Keratinocyte (primary cell): ENCODE data around the gene PGAM2. TPM values are rescaled to one million over a fixed set of nuclear protein-coding genes. Genes with fewer than 3 reads are reported as not detected.
"Not testable (repeated sequence)": the region's sequence is repeated elsewhere in the genome, so short reads cannot be mapped to it uniquely, and the experiment has no call there.

Source experiments
- DNase-seq: peaks from one replicate; pipeline ENCODE4 v3.0.0-alpha.2; 2011; ENCODE audit warnings: low read depth, missing footprints, low spot score
- FAIRE-seq: peaks from 2 replicates; lab custom pipeline; 2011; peaks lifted over from hg19 to GRCh38; lab: Jason Lieb, UNC
- H2AFZ ChIP-seq: 2 replicates; pipeline ENCODE4 v1.6.0; 2012; ENCODE audit warnings: low read length, control low read depth, inconsistent platforms; ENCODE audit not compliant: control insufficient read depth
- H3K27ac ChIP-seq: 2 replicates; pipeline ENCODE4 v1.5.1; 2011; ENCODE audit warnings: low read length; ENCODE audit not compliant: control insufficient read depth, insufficient read depth
- H3K27me3 ChIP-seq: 3 replicates; pipeline ENCODE4 v1.6.0; 2011; ENCODE audit warnings: low read length; ENCODE audit not compliant: control insufficient read depth, insufficient read depth; ENCODE audit errors: extremely low read depth
- H3K36me3 ChIP-seq, 2 experiments: 2 replicates in 1 of 2; 3 replicates in 1 of 2; pipeline ENCODE4 v1.5.1; 2011; ENCODE audit warnings: low read length in 2 of 2, mild to moderate bottlenecking in 1 of 2; ENCODE audit not compliant: control insufficient read depth in 2 of 2, insufficient read depth in 2 of 2; ENCODE audit errors: extremely low read depth in 1 of 2
- H3K4me1 ChIP-seq: 3 replicates; pipeline ENCODE4 v1.5.1; 2011; ENCODE audit warnings: low read length; ENCODE audit not compliant: control insufficient read depth, insufficient read depth; ENCODE audit errors: extremely low read depth
- H3K4me2 ChIP-seq: 3 replicates; pipeline ENCODE4 v1.6.0; 2011; ENCODE audit warnings: low read depth, low read length; ENCODE audit not compliant: control insufficient read depth, insufficient read depth; ENCODE audit errors: extremely low read depth
- H3K4me3 ChIP-seq, 3 experiments: fragments of 200-600 bp in 1 of 3; sonication (generic) in 1 of 3; 2 replicates in 2 of 3; 3 replicates in 1 of 3; pipeline ENCODE4 v1.5.1; 2011 to 2016; ENCODE audit warnings: low read length in 3 of 3, mild to moderate bottlenecking in 3 of 3, control low read depth in 2 of 3, inconsistent platforms in 1 of 3, low read depth in 1 of 3, mixed read lengths in 1 of 3, mixed run types in 1 of 3, moderate library complexity in 1 of 3; ENCODE audit not compliant: control insufficient read depth in 2 of 3, insufficient read depth in 2 of 3; ENCODE audit errors: extremely low read depth in 1 of 3
- H3K79me2 ChIP-seq: 2 replicates; pipeline ENCODE4 v1.6.0; 2012; ENCODE audit warnings: low read length; ENCODE audit not compliant: control insufficient read depth, insufficient read depth
- H3K9ac ChIP-seq: 3 replicates; pipeline ENCODE4 v1.6.0; 2011; ENCODE audit warnings: low read length; ENCODE audit not compliant: control insufficient read depth, insufficient read depth; ENCODE audit errors: extremely low read depth
- H3K9me1 ChIP-seq: 3 replicates; pipeline ENCODE4 v1.6.0; 2011; ENCODE audit warnings: low read length; ENCODE audit not compliant: control insufficient read depth, insufficient read depth; ENCODE audit errors: extremely low read depth
- H3K9me3 ChIP-seq: 2 replicates; pipeline ENCODE4 v1.5.1; 2012; ENCODE audit warnings: low read depth, low read length; ENCODE audit not compliant: control insufficient read depth
- H4K20me1 ChIP-seq: 3 replicates; pipeline ENCODE4 v1.6.0; 2011; ENCODE audit warnings: low read length; ENCODE audit not compliant: control insufficient read depth, insufficient read depth; ENCODE audit errors: extremely low read depth
- dilution Hi-C: fragments of 300-500 bp; cut with MboI; formaldehyde crosslinking; loops from one replicate; pipeline ENCODE4 v1.7.0; 2020; ENCODE audit warnings: low sequenced_read_pairs; ENCODE audit not compliant: extremely low pct_ligation_motif_present
- polyA plus RNA-seq, 5 experiments: library from polyadenylated mRNA; depleted of rRNA in 3 of 5; stranded (reverse) in 3 of 5; stranded (forward) in 1 of 5; unstranded in 1 of 5; fragments of >200 nt; gene quantifications; 1 replicate in 1 of 5; 2 replicates in 3 of 5; 3 replicates in 1 of 5; pipeline versions ENCODE4 v1.2.1 to v1.2.3, GENCODE V29; 2011 to 2012; ENCODE audit warnings: missing spikeins in 2 of 5, low read depth in 1 of 5, low replicate concordance in 1 of 5
- TF ChIP-seq, protein P1 (sequence below), 3 experiments: IDR thresholded peaks in 1 of 3; conservative IDR thresholded peaks in 1 of 3; optimal IDR thresholded peaks in 1 of 3; 2 replicates in 2 of 3; 3 replicates in 1 of 3; pipeline versions ENCODE3 to v1.5.1; 2011; ENCODE audit warnings: low read length in 3 of 3, mild to moderate bottlenecking in 3 of 3, moderate library complexity in 2 of 3, control low read depth in 1 of 3, inconsistent platforms in 1 of 3; ENCODE audit not compliant: insufficient read depth in 2 of 3; ENCODE audit errors: extremely low read depth in 1 of 3

The PGAM2 gene
- polyA plus RNA-seq, 1 donor (not counting 4 experiments of a cell fraction or from before 2014, with no cell fraction given) = not detected

GRCh38 chr7:44022069-44022468 lies 43.3 kb downstream of the PGAM2 start:
- H3K79me2 ChIP-seq, H3K9ac ChIP-seq, H2AFZ ChIP-seq, H3K4me3 ChIP-seq, H3K27ac ChIP-seq, H4K20me1 ChIP-seq, H3K27me3 ChIP-seq, H3K4me1 ChIP-seq, FAIRE-seq, dilution Hi-C loops, DNase-seq, H3K4me2 ChIP-seq, H3K9me1 ChIP-seq, H3K9me3 ChIP-seq, H3K36me3 ChIP-seq: not testable (repeated sequence)

GRCh38 chr7:44019825-44020224 lies 45.5 kb downstream of the PGAM2 start:
- H3K9ac ChIP-seq, H3K4me1 ChIP-seq, H4K20me1 ChIP-seq, H3K36me3 ChIP-seq, H3K27ac ChIP-seq, H3K4me3 ChIP-seq, H3K79me2 ChIP-seq, FAIRE-seq, dilution Hi-C loops, H3K9me3 ChIP-seq, DNase-seq, H2AFZ ChIP-seq, H3K9me1 ChIP-seq, H3K4me2 ChIP-seq, H3K27me3 ChIP-seq: not testable (repeated sequence)

- peak overlapping the region; percentile 85 for H3K9ac ChIP-seq
- peak overlapping the region; percentile 56 for H3K27ac ChIP-seq
- dilution Hi-C loops, H3K9me1 ChIP-seq, H3K4me1 ChIP-seq, H4K20me1 ChIP-seq, FAIRE-seq, H3K27me3 ChIP-seq, H3K79me2 ChIP-seq, H3K9me3 ChIP-seq, H3K36me3 ChIP-seq: not testable (repeated sequence)
- peak overlapping the region; percentile 63 for H2AFZ ChIP-seq
- peak overlapping the region; percentile 71 to 78 (median 73) for H3K4me3 ChIP-seq
- TF ChIP-seq, protein P1, sequence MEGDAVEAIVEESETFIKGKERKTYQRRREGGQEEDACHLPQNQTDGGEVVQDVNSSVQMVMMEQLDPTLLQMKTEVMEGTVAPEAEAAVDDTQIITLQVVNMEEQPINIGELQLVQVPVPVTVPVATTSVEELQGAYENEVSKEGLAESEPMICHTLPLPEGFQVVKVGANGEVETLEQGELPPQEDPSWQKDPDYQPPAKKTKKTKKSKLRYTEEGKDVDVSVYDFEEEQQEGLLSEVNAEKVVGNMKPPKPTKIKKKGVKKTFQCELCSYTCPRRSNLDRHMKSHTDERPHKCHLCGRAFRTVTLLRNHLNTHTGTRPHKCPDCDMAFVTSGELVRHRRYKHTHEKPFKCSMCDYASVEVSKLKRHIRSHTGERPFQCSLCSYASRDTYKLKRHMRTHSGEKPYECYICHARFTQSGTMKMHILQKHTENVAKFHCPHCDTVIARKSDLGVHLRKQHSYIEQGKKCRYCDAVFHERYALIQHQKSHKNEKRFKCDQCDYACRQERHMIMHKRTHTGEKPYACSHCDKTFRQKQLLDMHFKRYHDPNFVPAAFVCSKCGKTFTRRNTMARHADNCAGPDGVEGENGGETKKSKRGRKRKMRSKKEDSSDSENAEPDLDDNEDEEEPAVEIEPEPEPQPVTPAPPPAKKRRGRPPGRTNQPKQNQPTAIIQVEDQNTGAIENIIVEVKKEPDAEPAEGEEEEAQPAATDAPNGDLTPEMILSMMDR (optimal IDR thresholded peaks at IDR 0.05 in 1 of 3, IDR thresholded peaks at IDR 0.05 in 1 of 3, conservative IDR thresholded peaks at IDR 0.05 in 1 of 3; ENCODE audit: extremely low read depth in 1 of 3, insufficient read depth in 2 of 3, low read length in 3 of 3) = peak in 2 of 3 experiments; percentile 66
- peak overlapping the region; percentile 27 for H3K4me2 ChIP-seq
- peak; percentile 63 for DNase-seq
Measured at GRCh38 chr7:44018857-44019807, 46.2 kb downstream of the PGAM2 start.

- H3K9me1 ChIP-seq, FAIRE-seq: not testable (repeated sequence)
Measured at GRCh38 chr7:44015090-44015489, 50.3 kb downstream of the PGAM2 start.

More at GRCh38 chr7:44015090-44015489, 50.3 kb downstream of the PGAM2 start:
- H3K9me3 ChIP-seq, H3K27ac ChIP-seq, H3K4me1 ChIP-seq, H2AFZ ChIP-seq, H4K20me1 ChIP-seq, dilution Hi-C loops, H3K36me3 ChIP-seq, H3K4me2 ChIP-seq, H3K79me2 ChIP-seq, H3K9ac ChIP-seq, H3K4me3 ChIP-seq, H3K27me3 ChIP-seq, DNase-seq: not testable (repeated sequence)
